IMR-90 (cell line): ENCODE measurements around the gene SLC38A3. TPM values are rescaled to one million over a fixed set of nuclear protein-coding genes. Genes with fewer than 3 reads are reported as not detected.

ENCODE experiments used
- ATAC-seq: fragments of 200-7000 bp; cut with Tn5 transposase; 2 replicates; pipeline ENCODE4 v1.9.1; 2020; ENCODE audit warnings: low read depth, mild to moderate bottlenecking, moderate library complexity
- BruUV-seq: library from RNA; stranded (reverse); fragments of 400-500 nt; replicated peaks from 2 replicates; lab custom pipeline; 2021; lab: Mats Ljungman, UMichigan
- CTCF ChIA-PET: fragments of 300-600 bp; formaldehyde crosslinking; extraction: SDS; loops from one replicate; lab custom pipeline; 2021; ENCODE audit warnings: antibody characterized with exemption; lab: Yijun Ruan, JAX
- POLR2A ChIA-PET: fragments of 300-600 bp; sonication (Branson Sonifier 250); formaldehyde crosslinking; loops from one replicate; lab custom pipeline; 2022; ENCODE audit warnings: antibody characterized with exemption; ENCODE audit not compliant: unreplicated experiment; lab: Charles Lee
- DNase-seq: peaks from one replicate; pipeline ENCODE4 v3.0.0; 2013
- H2AFZ ChIP-seq: replicated peaks from 2 replicates; pipeline ENCODE3; 2013; ENCODE audit warnings: low read length, mild to moderate bottlenecking; ENCODE audit not compliant: poor library complexity
- H2AK5ac ChIP-seq: 2 replicates; pipeline ENCODE4 v1.6.1; 2013; ENCODE audit warnings: low read depth, low read length, inconsistent platforms
- H2AK9ac ChIP-seq: replicated peaks from 2 replicates; pipeline ENCODE3; 2013; ENCODE audit warnings: mild to moderate bottlenecking, low read depth, low read length, moderate library complexity; ENCODE audit not compliant: poor library complexity
- H2BK120ac ChIP-seq: 2 replicates; pipeline ENCODE4 v1.6.1; 2013; ENCODE audit warnings: low read depth, low read length, inconsistent platforms
- H2BK15ac ChIP-seq: 3 replicates; pipeline ENCODE4 v1.6.1; 2013; ENCODE audit warnings: low read depth, low read length, inconsistent platforms
- H2BK20ac ChIP-seq: 2 replicates; pipeline ENCODE4 v1.6.1; 2013; ENCODE audit warnings: low read depth, mild to moderate bottlenecking, inconsistent platforms, low read length, moderate library complexity
- H2BK5ac ChIP-seq: 2 replicates; pipeline ENCODE4 v1.6.1; 2013; ENCODE audit warnings: mild to moderate bottlenecking, low read depth, low read length, inconsistent platforms; ENCODE audit not compliant: poor library complexity, severe bottlenecking
- H3K14ac ChIP-seq: replicated peaks from 2 replicates; pipeline ENCODE4 v1.6.1; 2013; ENCODE audit warnings: low read depth, low read length, inconsistent platforms
- H3K18ac ChIP-seq: 2 replicates; pipeline ENCODE4 v1.6.1; 2013; ENCODE audit warnings: low read depth, low read length, control low read depth
- H3K23ac ChIP-seq: 2 replicates; pipeline ENCODE4 v1.6.1; 2013; ENCODE audit warnings: low read depth, low read length, inconsistent platforms
- H3K27ac ChIP-seq: 2 replicates; pipeline ENCODE4 v1.5.1; 2013; ENCODE audit warnings: mild to moderate bottlenecking, control low read depth, low read length; ENCODE audit not compliant: insufficient read depth
- H3K27me3 ChIP-seq: 2 replicates; pipeline ENCODE4 v1.6.1; 2013; ENCODE audit warnings: low read length; ENCODE audit not compliant: control insufficient read depth, insufficient read depth
- H3K36me3 ChIP-seq: 2 replicates; pipeline ENCODE4 v1.6.1; 2013; ENCODE audit warnings: low read length, mixed read lengths; ENCODE audit not compliant: control insufficient read depth, insufficient read depth
- H3K4ac ChIP-seq: 2 replicates; pipeline ENCODE4 v1.6.1; 2013; ENCODE audit warnings: low read depth, low read length, inconsistent platforms
- H3K4me1 ChIP-seq: 2 replicates; pipeline ENCODE4 v1.6.1; 2013; ENCODE audit warnings: low read length, mixed read lengths; ENCODE audit not compliant: control insufficient read depth, insufficient read depth
- H3K4me2 ChIP-seq: 2 replicates; pipeline ENCODE4 v1.6.1; 2013; ENCODE audit warnings: low read depth, mild to moderate bottlenecking, control low read depth, low read length, moderate library complexity
- H3K4me3 ChIP-seq: 2 replicates; pipeline ENCODE4 v1.5.1; 2013; ENCODE audit warnings: low read depth, mild to moderate bottlenecking, control low read depth, low read length, moderate library complexity; ENCODE audit not compliant: insufficient read depth
- H3K56ac ChIP-seq: 2 replicates; pipeline ENCODE4 v1.6.1; 2013; ENCODE audit warnings: low read length, inconsistent platforms; ENCODE audit not compliant: insufficient read depth; ENCODE audit errors: extremely low read depth
- H3K79me1 ChIP-seq, 2 experiments: 2 replicates each; pipeline ENCODE4 v1.6.1; 2013; ENCODE audit warnings: low read length in 2 of 2, inconsistent platforms in 1 of 2, low read depth in 1 of 2
- H3K9ac ChIP-seq: 2 replicates; pipeline ENCODE4 v1.6.1; 2013; ENCODE audit warnings: low read depth, low read length, control low read depth
- H3K9me1 ChIP-seq: 2 replicates; pipeline ENCODE4 v1.6.1; 2013; ENCODE audit warnings: low read length, inconsistent platforms; ENCODE audit not compliant: insufficient read depth
- H3K9me3 ChIP-seq: 2 replicates; pipeline ENCODE4 v1.6.1; 2013; ENCODE audit warnings: low read length; ENCODE audit not compliant: control insufficient read depth, insufficient read depth
- H4K20me1 ChIP-seq: 2 replicates; pipeline ENCODE4 v1.6.1; 2013; ENCODE audit warnings: low read length, inconsistent platforms; ENCODE audit not compliant: insufficient read depth
- H4K5ac ChIP-seq: 2 replicates; pipeline ENCODE4 v1.6.1; 2013; ENCODE audit warnings: mild to moderate bottlenecking, low read depth, low read length, control low read depth
- H4K8ac ChIP-seq, 2 experiments: 2 replicates each; pipeline ENCODE4 v1.6.1; 2013; ENCODE audit warnings: low read depth in 2 of 2, low read length in 2 of 2, control low read depth in 1 of 2, inconsistent platforms in 1 of 2
- H4K91ac ChIP-seq: 2 replicates; pipeline ENCODE4 v1.6.1; 2013; ENCODE audit warnings: low read depth, low read length, inconsistent platforms; ENCODE audit not compliant: insufficient read depth
- BHLHE40 ChIP-seq: fragments of 150-350 bp; IDR thresholded peaks from 2 replicates; pipeline ENCODE4 v1.6.1; 2016; ENCODE audit warnings: mild to moderate bottlenecking, low read depth, low read length
- CEBPB ChIP-seq: IDR thresholded peaks from 2 replicates; pipeline ENCODE4 v1.6.1; 2012; ENCODE audit warnings: low read depth, low read length, improper control_type of control experiment
- CHD1 ChIP-seq: IDR thresholded peaks from 2 replicates; pipeline ENCODE4 v1.6.1; 2012; ENCODE audit warnings: low read depth, low read length, improper control_type of control experiment
- CTCF ChIP-seq: conservative IDR thresholded peaks from 2 replicates; pipeline ENCODE4 v1.5.1; 2012; ENCODE audit warnings: mild to moderate bottlenecking, low read depth, low read length, improper control_type of control experiment
- ELK1 ChIP-seq: fragments of 150-350 bp; IDR thresholded peaks from 2 replicates; pipeline ENCODE4 v1.6.1; 2016; ENCODE audit warnings: low read depth, mild to moderate bottlenecking, low read length, moderate library complexity, borderline replicate concordance
- FOS ChIP-seq: fragments of 150-350 bp; IDR thresholded peaks from 2 replicates; pipeline ENCODE4 v1.6.1; 2016; ENCODE audit warnings: low read depth, low read length
- MAFK ChIP-seq: IDR thresholded peaks from 2 replicates; pipeline ENCODE4 v1.6.1; 2012; ENCODE audit warnings: low read depth, low read length, improper control_type of control experiment
- MAZ ChIP-seq: IDR thresholded peaks from 2 replicates; pipeline ENCODE4 v1.6.1; 2012; ENCODE audit warnings: low read depth, mild to moderate bottlenecking, low read length, improper control_type of control experiment, moderate library complexity, borderline replicate concordance
- MXI1 ChIP-seq: IDR thresholded peaks from 2 replicates; pipeline ENCODE4 v1.6.1; 2012; ENCODE audit warnings: low read depth, mild to moderate bottlenecking, low read length, moderate library complexity, borderline replicate concordance
- NFE2L2 ChIP-seq: fragments of 150-350 bp; IDR thresholded peaks from 2 replicates; pipeline ENCODE4 v1.6.1; 2016; ENCODE audit warnings: low read depth, mild to moderate bottlenecking, low read length
- POLR2A ChIP-seq: IDR thresholded peaks from 2 replicates; pipeline ENCODE4 v1.6.1; 2012; ENCODE audit warnings: mild to moderate bottlenecking, low read depth, low read length
- RAD21 ChIP-seq: IDR thresholded peaks from 2 replicates; pipeline ENCODE4 v1.6.1; 2012; ENCODE audit warnings: low read length, improper control_type of control experiment
- RCOR1 ChIP-seq: IDR thresholded peaks from 2 replicates; pipeline ENCODE4 v1.6.1; 2012; ENCODE audit warnings: mild to moderate bottlenecking, low read length, improper control_type of control experiment; ENCODE audit not compliant: insufficient replicate concordance
- RFX5 ChIP-seq: IDR thresholded peaks from 2 replicates; pipeline ENCODE4 v1.8.0; 2012; ENCODE audit warnings: low read depth, mild to moderate bottlenecking, low read length, moderate library complexity
- SMC3 ChIP-seq: fragments of 150-350 bp; IDR thresholded peaks from 2 replicates; pipeline ENCODE4 v1.6.1; 2016; ENCODE audit warnings: low read depth, mild to moderate bottlenecking, antibody characterized with exemption, low read length, moderate library complexity
- USF2 ChIP-seq: fragments of 150-350 bp; IDR thresholded peaks from 2 replicates; pipeline ENCODE4 v1.6.1; 2017; ENCODE audit warnings: mild to moderate bottlenecking, antibody characterized with exemption, low read length, low read depth
- WGBS, 2 experiments: methylation state at CpG; one replicate each; pipeline versions ENCODE4 v1.1.5 to v1.1.7; 2013; ENCODE audit warnings: missing lambda C conversion rate in 2 of 2; ENCODE audit not compliant: insufficient read length in 1 of 2; ENCODE audit errors: extremely low coverage in 2 of 2; 5-methylcytosine and 5-hydroxymethylcytosine counted together
- dilution Hi-C: fragments of 300-500 bp; cut with HindIII; formaldehyde crosslinking; loops from one replicate; pipeline ENCODE4 v1.14.3; 2018; ENCODE audit warnings: low sequenced_read_pairs; ENCODE audit not compliant: unreplicated experiment
- in situ Hi-C: fragments of 300-500 bp; cut with MboI; formaldehyde crosslinking; loops from 3 replicates; pipeline ENCODE4 v1.14.3; 2019; ENCODE audit warnings: low sequenced_read_pairs, inconsistent platforms, mixed read lengths
- intact Hi-C: fragments of 100-400 bp; cut with micrococcal nuclease; formaldehyde crosslinking; loops from 2 replicates; pipeline ENCODE4 v1.10.0; 2022
- polyA plus RNA-seq, 3 experiments: library from polyadenylated mRNA; depleted of rRNA; stranded (reverse); fragments of >200 nt; gene quantifications; 2 replicates each; pipeline ENCODE4 v1.2.3, GENCODE V29; 2012; ENCODE audit warnings: low replicate concordance in 1 of 3
- total RNA-seq: library from RNA; depleted of rRNA; stranded (reverse); fragments of >200 nt; gene quantifications from 2 replicates; pipeline ENCODE4 v1.2.3, GENCODE V29; 2012

Gene SLC38A3
- total and polyA plus RNA-seq, 2 of the 4 experiments (the other 2 are of a cell fraction) = 0.12 to 0.36 TPM

DNA sequence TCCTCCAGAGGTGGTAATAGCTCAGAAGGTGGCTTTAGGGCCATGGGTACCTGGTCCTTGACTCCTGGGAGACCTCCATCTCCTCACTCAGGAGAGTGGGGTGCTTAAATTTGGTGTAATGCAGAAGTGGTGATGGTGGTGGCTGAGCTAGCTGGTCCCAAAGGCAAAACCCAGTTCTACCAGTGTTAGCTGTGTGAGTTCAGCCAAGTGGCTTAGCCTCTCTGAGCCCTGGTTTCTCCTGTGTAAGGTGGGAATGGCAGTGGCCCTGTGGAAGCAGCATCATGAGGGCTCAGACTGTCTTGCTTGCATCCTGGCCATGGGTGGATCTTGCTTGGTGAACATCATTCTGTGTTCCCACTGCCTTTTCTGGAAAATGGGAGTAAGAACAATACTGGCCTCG is 40.6 kb upstream of the SLC38A3 start:
- H3K4me3 ChIP-seq = no peak overlapping the region
- peak overlapping the region; percentile 81 for H3K23ac ChIP-seq
- ChIA-PET CTCF (interaction anchor here (0.7 kb wide), 1 partner anchor 24 kb away, joined by 3 read pairs; no protein-coding TSS in a partner anchor), POLR2A (no interaction called here)
- peak overlapping the region; percentile 79 for H3K14ac ChIP-seq
- peaks cover 14% of the 10 kb centered on the region; the same call in 1 of the 2 replicates for H3K36me3 ChIP-seq
- H3K79me1 ChIP-seq = peaks cover 10 to 77% of the 10 kb centered on the region in 2 experiments; a peak in 2 of 4 replicates
- TF ChIP-seq CHD1 (no peak), POLR2A (no peak), RAD21 (no peak), USF2 (no peak), ELK1 (no peak), FOS (no peak), MAZ (no peak), BHLHE40 (no peak), MXI1 (no peak), CEBPB (no peak), NFE2L2 (no peak), CTCF (no peak), RFX5 (no peak), RCOR1 (no peak), MAFK (no peak), SMC3 (no peak)
- H4K5ac ChIP-seq = peak overlapping the region; percentile 34; the same call in 1 of the 2 replicates
- 0 out of 2 replicates have a peak, but pooled peaks cover 4% of the 10 kb centered on the region for H4K20me1 ChIP-seq
- H3K9me3 ChIP-seq = no peaks in the 10 kb centered on the region
- peak overlapping the region; percentile 74 for H2BK5ac ChIP-seq
- peak overlapping the region; percentile 95 for H2AK5ac ChIP-seq
- dilution Hi-C loops (no loop called here), intact Hi-C loops (loop anchor here (2.0 kb wide), 1 partner anchor 62 kb away; no protein-coding TSS in a partner anchor), in situ Hi-C loops (no loop called here)
- no CpG with 5 or more reads among the region's 1 CpG for WGBS, 2 experiments
- DNase-seq (no peak), ATAC-seq (no peak)
- H3K4me2 ChIP-seq = peak overlapping the region; percentile 63
- peaks cover 34% of the 10 kb centered on the region for H3K9me1 ChIP-seq
- peak overlapping the region; percentile 81 for H2BK120ac ChIP-seq
- peak overlapping the region; percentile 76 for H2AK9ac ChIP-seq
- peak overlapping the region; percentile 25 for H3K27ac ChIP-seq
- H3K9ac ChIP-seq = 0 out of 2 replicates have a peak overlapping the region, but pooled peaks have one; percentile 9
- H3K56ac ChIP-seq = no peak overlapping the region
- H3K4ac ChIP-seq = peak overlapping the region; percentile 87
- H2AFZ ChIP-seq = peak overlapping the region; percentile 26
- H4K91ac ChIP-seq = peak overlapping the region; percentile 76
- H2BK20ac ChIP-seq = peak overlapping the region; percentile 79
- H3K27me3 ChIP-seq = no peaks in the 10 kb centered on the region
- H3K18ac ChIP-seq = peak overlapping the region; percentile 42
- BruUV-seq = no TSS peak
- H2BK15ac ChIP-seq = peak overlapping the region; percentile 89; the same call in 1 of the 3 replicates
- H4K8ac ChIP-seq = peak overlapping the region; percentile 20 to 83; a peak in 3 of 4 replicates
- peaks cover 54% of the 10 kb centered on the region for H3K4me1 ChIP-seq
